ENCODE measurements around the gene DNPEP. TPM values are rescaled to one million over a fixed set of nuclear protein-coding genes. Genes with fewer than 3 reads are reported as not detected.
A peak's percentile ranks its signal among the peaks of the same experiment; 100 is the strongest.

Gene DNPEP
- total and polyA plus RNA-seq, 2 of the 8 experiments (the other 6 are each of a cell fraction or from before 2014, with no cell fraction given), result 59.8 to 109 TPM

DNA sequence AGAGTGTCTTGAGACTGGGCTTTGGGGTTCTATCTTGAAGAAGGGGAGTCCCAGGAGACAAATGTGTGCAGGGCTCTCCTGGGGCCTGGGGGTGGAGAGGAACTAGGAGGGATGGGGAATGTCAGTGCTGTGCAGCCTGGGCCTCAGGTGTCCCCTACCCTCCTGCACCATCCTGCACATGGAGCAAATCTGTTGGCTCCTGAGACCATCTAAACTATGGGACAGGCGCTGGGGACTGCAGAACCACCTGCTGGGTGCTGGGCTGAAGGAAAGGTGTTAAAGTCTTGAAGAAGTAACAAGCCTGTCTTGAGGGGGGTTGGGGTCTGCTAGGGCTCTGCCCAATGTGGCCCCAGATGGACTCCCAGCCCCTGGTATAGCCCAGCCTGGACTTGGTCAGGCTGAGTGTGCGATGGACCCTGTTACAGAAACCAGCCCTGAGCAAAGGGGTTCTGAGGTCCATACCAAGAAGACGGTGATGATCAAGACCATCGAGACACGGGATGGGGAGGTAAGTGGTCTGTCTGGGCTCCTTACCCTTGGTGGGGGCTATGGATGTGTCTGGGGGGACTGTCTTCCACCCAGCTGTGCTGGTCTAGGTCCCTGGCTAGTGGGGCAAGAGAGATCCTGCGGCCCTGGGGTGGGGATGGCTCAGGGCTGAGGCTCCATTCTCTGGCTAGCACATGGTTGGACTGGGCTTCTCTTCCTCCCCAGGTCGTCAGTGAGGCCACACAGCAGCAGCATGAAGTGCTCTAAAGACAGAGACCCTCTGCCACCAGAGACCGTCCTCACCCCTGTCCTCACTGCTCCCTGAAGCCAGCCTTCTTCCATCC lies 37.7 kb upstream of the DNPEP start:
- H4K5ac ChIP-seq (ENCODE audit: insufficient read length, low read depth, low read length), result no peak overlapping the region
- no peak overlapping the region; the same call in 1 of the 2 replicates for H4K8ac ChIP-seq (ENCODE audit: extremely low read depth, insufficient read depth, low read length)
- CTCF ChIA-PET (ENCODE audit: partially characterized antibody), result interaction anchor here (7.2 to 88.6 kb wide), 3 partner anchors 21 to 64 kb away, joined by 92 to 7248 read pairs (median 128); partner anchors contain the start of genes ASIC4, CHPF, GMPPA and SPEG
- H2AFZ ChIP-seq (ENCODE audit: low read length), result no peak overlapping the region
- no peak overlapping the region for H2BK5ac ChIP-seq (ENCODE audit: low read depth, low read length)
- H3K56ac ChIP-seq (replicated peaks; ENCODE audit: insufficient read length, low read depth, low read length), result no peak overlapping the region
- no peak overlapping the region for H3K4ac ChIP-seq (replicated peaks; ENCODE audit: insufficient read length, low read depth, low read length)
- no peak overlapping the region for H3K14ac ChIP-seq (ENCODE audit: insufficient read length)
- H3K4me2 ChIP-seq (ENCODE audit: insufficient read depth in 1 of 2, low read depth in 2 of 2, low read length in 2 of 2), result no peak overlapping the region
- H3K23ac ChIP-seq (ENCODE audit: insufficient read length), result no peak overlapping the region
- H3K27me3 ChIP-seq (replicated peaks in 1 of 4; ENCODE audit: control insufficient read depth in 3 of 4, extremely low read depth in 1 of 4, insufficient read depth in 3 of 4, low read length in 3 of 4), result peaks cover 0 to 10% (median 5%) of the 10 kb centered on the region in 4 experiments; a peak in 2 of 7 replicates
- H3K9me3 ChIP-seq (ENCODE audit: insufficient read depth in 2 of 2, low read depth in 1 of 2, low read length in 1 of 2), result no peaks in the 10 kb centered on the region
- 87% methylated on average over 8 of the region's 8 CpGs; no CpG with 5 or more reads in 1 of the 2 experiments for whole genome bisulfite sequencing, 2 experiments (ENCODE audit: extremely low coverage in 1 of 2, insufficient coverage in 1 of 2, insufficient read length in 1 of 2, insufficient replicate concordance in 2 of 2, low coverage in 1 of 2, low lambda C conversion rate in 2 of 2, missing lambda C conversion rate in 1 of 2)
- no peak overlapping the region for H3K9ac ChIP-seq (replicated peaks in 1 of 4; ENCODE audit: extremely low read depth in 1 of 4, low read depth in 3 of 4, low read length in 3 of 4)
- no peak overlapping the region for H3K4me3 ChIP-seq (ENCODE audit: extremely low read depth in 1 of 4, insufficient read depth in 2 of 4, low read depth in 3 of 4, low read length in 4 of 4)
- no peak overlapping the region for H3K27ac ChIP-seq (ENCODE audit: low read depth, low read length)
- H2BK20ac ChIP-seq (ENCODE audit: low read length), result no peak overlapping the region
- no peaks in the 10 kb centered on the region for H3K4me1 ChIP-seq (replicated peaks in 1 of 4; ENCODE audit: control insufficient read depth in 3 of 4, insufficient read depth in 4 of 4, low read length in 3 of 4)
- H4K91ac ChIP-seq (replicated peaks; ENCODE audit: insufficient read length, low read length), result no peak overlapping the region
- no peaks in the 10 kb centered on the region for H3K36me3 ChIP-seq (ENCODE audit: control insufficient read depth in 2 of 4, insufficient read depth in 4 of 4, low read length in 3 of 4)
- H3K23me2 ChIP-seq (ENCODE audit: low read depth, low read length), result peaks cover 2% of the 10 kb centered on the region; the same call in 1 of the 2 replicates
- H2BK12ac ChIP-seq (ENCODE audit: low read depth, low read length), result 0 out of 2 replicates have a peak overlapping the region, but pooled peaks have one; percentile 14
- DNase-seq (ENCODE audit: low read depth in 1 of 2, low spot score in 2 of 2) (no peak), FAIRE-seq (no peak)
- peaks cover 0 to 2% of the 10 kb centered on the region in 2 experiments for H4K20me1 ChIP-seq (replicated peaks in 1 of 2; ENCODE audit: control insufficient read depth in 1 of 2, insufficient read depth in 2 of 2, low read length in 2 of 2)
- POLR2A ChIA-PET (ENCODE audit: partially characterized antibody), result interaction anchor here (1.0 kb wide), 1 partner anchor 38 kb away, joined by 3 read pairs; the partner anchor contains the start of gene DNPEP
- H3K79me1 ChIP-seq (ENCODE audit: low read depth, low read length), result no peaks in the 10 kb centered on the region
- no peak overlapping the region for H3K18ac ChIP-seq (ENCODE audit: extremely low read depth, low read length)
- no peaks in the 10 kb centered on the region for H3K79me2 ChIP-seq (ENCODE audit: control insufficient read depth in 1 of 2, insufficient read depth in 2 of 2, low read length in 2 of 2)
- no peak overlapping the region for H2AK5ac ChIP-seq (ENCODE audit: low read depth, low read length)
- H2BK120ac ChIP-seq (replicated peaks; ENCODE audit: low read depth, low read length), result no peak overlapping the region
- H2BK15ac ChIP-seq (ENCODE audit: low read length), result peak overlapping the region; percentile 40; the same call in 1 of the 2 replicates
- TF ChIP-seq RBBP5 (IDR thresholded peaks at IDR 0.05; ENCODE audit: borderline replicate concordance, low read depth, low read length) (no peak), GABPA (IDR thresholded peaks at IDR 0.05; ENCODE audit: borderline replicate concordance, insufficient read depth, low read length) (no peak), BCL11A (IDR thresholded peaks at IDR 0.05; ENCODE audit: low read depth in 2 of 2, low read length in 2 of 2) (no peak), SP1 (IDR thresholded peaks at IDR 0.05; ENCODE audit: low read depth, low read length) (no peak), EGR1 (IDR thresholded peaks at IDR 0.05; ENCODE audit: borderline replicate concordance, low read depth, low read length) (no peak), CREB1 (IDR thresholded peaks at IDR 0.05) (no peak), TBP (IDR thresholded peaks at IDR 0.05; ENCODE audit: low read depth, low read length) (no peak), KDM1A (IDR thresholded peaks at IDR 0.05; ENCODE audit: borderline replicate concordance, low read length) (no peak), CHD1 (IDR thresholded peaks at IDR 0.05; ENCODE audit: low read depth, low read length) (no peak), RFX5 (IDR thresholded peaks at IDR 0.05; ENCODE audit: borderline replicate concordance, low read depth, low read length) (no peak), POU5F1 (IDR thresholded peaks at IDR 0.05; ENCODE audit: low read depth, low read length) (no peak), TEAD4 (IDR thresholded peaks at IDR 0.05; ENCODE audit: low read depth, low read length) (no peak), BRCA1 (IDR thresholded peaks at IDR 0.05; ENCODE audit: low read depth, low read length) (no peak)

Data from H1 (cell line).